ENCODE measurements around the gene TMTC2.

Gene TMTC2

GRCh38 chr12:83027021-83027723 is 340.5 kb downstream of the TMTC2 start:
- H3K36me3 ChIP-seq (ENCODE audit: control insufficient read depth in 2 of 2, insufficient read depth in 1 of 2, low read length in 2 of 2), result no peaks in the 10 kb centered on the region
- CTCF ChIA-PET, result no interaction called here
- TF ChIP-seq ZNF184 (tag by site-specific recombination; IDR thresholded peaks at IDR 0.05), result no peak
- TF ChIP-seq ZNF571 (tag by site-specific recombination; IDR thresholded peaks at IDR 0.05), result no peak

GRCh38 chr12:83031196-83031595 is 344.5 kb downstream of the TMTC2 start:
- H3K4me3 ChIP-seq (ENCODE audit: low read depth, low read length), result no peak overlapping the region
- no peak overlapping the region for H3K27ac ChIP-seq (ENCODE audit: extremely low read depth, low read depth, low read length)
- TF ChIP-seq GLIS2 (tag by site-specific recombination; IDR thresholded peaks at IDR 0.05) (no peak), ZNF785 (tag by site-specific recombination; IDR thresholded peaks at IDR 0.05) (no peak), ZNF558 (tag by site-specific recombination; IDR thresholded peaks at IDR 0.05) (no peak), ZNF302 (tag by site-specific recombination; IDR thresholded peaks at IDR 0.05; ENCODE audit: low read depth) (no peak)
- no peaks in the 10 kb centered on the region for H3K36me3 ChIP-seq (ENCODE audit: control insufficient read depth in 2 of 2, insufficient read depth in 1 of 2, low read length in 2 of 2)
- H3K9me3 ChIP-seq (ENCODE audit: control insufficient read depth, insufficient read depth, low read depth, low read length), result no peaks in the 10 kb centered on the region
- ChIA-PET CTCF (interaction anchor here (0.6 to 1.1 kb wide), 2 partner anchors 9 to 782 kb away, joined by 3 read pairs; no protein-coding TSS in a partner anchor), POLR2A (no interaction called here)
- no peaks in the 10 kb centered on the region for H3K4me1 ChIP-seq (ENCODE audit: control insufficient read depth, insufficient read depth, low read length)

More at GRCh38 chr12:83027021-83027723, 340.5 kb downstream of the TMTC2 start:
- no peaks in the 10 kb centered on the region for H3K9me3 ChIP-seq (ENCODE audit: control insufficient read depth, insufficient read depth, low read depth, low read length)
- H3K4me3 ChIP-seq (ENCODE audit: low read depth, low read length), result no peak overlapping the region
- H3K4me1 ChIP-seq (ENCODE audit: control insufficient read depth, insufficient read depth, low read length), result no peaks in the 10 kb centered on the region
- POLR2A ChIA-PET, result no interaction called here
- H3K27ac ChIP-seq (ENCODE audit: extremely low read depth, low read depth, low read length), result no peak overlapping the region

GRCh38 chr12:83036847-83037246 is 350.1 kb downstream of the TMTC2 start:
- no peaks in the 10 kb centered on the region for H3K36me3 ChIP-seq (ENCODE audit: control insufficient read depth in 2 of 2, insufficient read depth in 1 of 2, low read length in 2 of 2)
- H3K4me1 ChIP-seq (ENCODE audit: control insufficient read depth, insufficient read depth, low read length), result no peaks in the 10 kb centered on the region
- TF ChIP-seq ZNF112 (tag by site-specific recombination; IDR thresholded peaks at IDR 0.05) (no peak), ZNF48 (tag by site-specific recombination; IDR thresholded peaks at IDR 0.05) (no peak), ZNF529 (tag by site-specific recombination; IDR thresholded peaks at IDR 0.05; ENCODE audit: insufficient replicate concordance) (no peak), ZNF423 (tag by site-specific recombination; IDR thresholded peaks at IDR 0.05) (no peak), ZNF223 (tag by site-specific recombination; IDR thresholded peaks at IDR 0.05) (no peak), ZNF146 (tag by site-specific recombination; IDR thresholded peaks at IDR 0.05) (no peak), ZNF148 (tag by site-specific recombination; IDR thresholded peaks at IDR 0.05; ENCODE audit: borderline replicate concordance) (no peak), ZBTB6 (tag by site-specific recombination; IDR thresholded peaks at IDR 0.05) (no peak)
- TF ChIP-seq, protein P1, sequence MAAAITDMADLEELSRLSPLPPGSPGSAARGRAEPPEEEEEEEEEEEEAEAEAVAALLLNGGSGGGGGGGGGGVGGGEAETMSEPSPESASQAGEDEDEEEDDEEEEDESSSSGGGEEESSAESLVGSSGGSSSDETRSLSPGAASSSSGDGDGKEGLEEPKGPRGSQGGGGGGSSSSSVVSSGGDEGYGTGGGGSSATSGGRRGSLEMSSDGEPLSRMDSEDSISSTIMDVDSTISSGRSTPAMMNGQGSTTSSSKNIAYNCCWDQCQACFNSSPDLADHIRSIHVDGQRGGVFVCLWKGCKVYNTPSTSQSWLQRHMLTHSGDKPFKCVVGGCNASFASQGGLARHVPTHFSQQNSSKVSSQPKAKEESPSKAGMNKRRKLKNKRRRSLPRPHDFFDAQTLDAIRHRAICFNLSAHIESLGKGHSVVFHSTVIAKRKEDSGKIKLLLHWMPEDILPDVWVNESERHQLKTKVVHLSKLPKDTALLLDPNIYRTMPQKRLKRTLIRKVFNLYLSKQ (tag by site-specific recombination; IDR thresholded peaks at IDR 0.05; ENCODE audit: borderline replicate concordance), result no peak
- TF ChIP-seq, protein P2, sequence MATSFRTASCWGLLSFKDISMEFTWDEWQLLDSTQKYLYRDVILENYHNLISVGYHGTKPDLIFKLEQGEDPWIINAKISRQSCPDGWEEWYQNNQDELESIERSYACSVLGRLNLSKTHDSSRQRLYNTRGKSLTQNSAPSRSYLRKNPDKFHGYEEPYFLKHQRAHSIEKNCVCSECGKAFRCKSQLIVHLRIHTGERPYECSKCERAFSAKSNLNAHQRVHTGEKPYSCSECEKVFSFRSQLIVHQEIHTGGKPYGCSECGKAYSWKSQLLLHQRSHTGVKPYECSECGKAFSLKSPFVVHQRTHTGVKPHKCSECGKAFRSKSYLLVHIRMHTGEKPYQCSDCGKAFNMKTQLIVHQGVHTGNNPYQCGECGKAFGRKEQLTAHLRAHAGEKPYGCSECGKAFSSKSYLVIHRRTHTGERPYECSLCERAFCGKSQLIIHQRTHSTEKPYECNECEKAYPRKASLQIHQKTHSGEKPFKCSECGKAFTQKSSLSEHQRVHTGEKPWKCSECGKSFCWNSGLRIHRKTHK (tag by site-specific recombination; IDR thresholded peaks at IDR 0.05), result no peak
- no peaks in the 10 kb centered on the region for H3K9me3 ChIP-seq (ENCODE audit: control insufficient read depth, insufficient read depth, low read depth, low read length)
- no peak overlapping the region for H3K27ac ChIP-seq (ENCODE audit: extremely low read depth, low read depth, low read length)
- ChIA-PET CTCF (no interaction called here), POLR2A (no interaction called here)
- H3K4me3 ChIP-seq (ENCODE audit: low read depth, low read length), result no peak overlapping the region
